NCI-H1105 treated with DMSO at 0.1 percent for 48 hours (cell line): ENCODE results near the gene TM9SF3.
A peak's percentile ranks its signal among the peaks of the same experiment; 100 is the strongest.
"Not testable (repeated sequence)": the region's sequence is repeated elsewhere in the genome, so short reads cannot be mapped to it uniquely, and the experiment has no call there.

Experiments
- DNase-seq: peaks from one replicate; lab custom pipeline; 2025; lab: John Stamatoyannopoulos, UW

Gene TM9SF3

DNA sequence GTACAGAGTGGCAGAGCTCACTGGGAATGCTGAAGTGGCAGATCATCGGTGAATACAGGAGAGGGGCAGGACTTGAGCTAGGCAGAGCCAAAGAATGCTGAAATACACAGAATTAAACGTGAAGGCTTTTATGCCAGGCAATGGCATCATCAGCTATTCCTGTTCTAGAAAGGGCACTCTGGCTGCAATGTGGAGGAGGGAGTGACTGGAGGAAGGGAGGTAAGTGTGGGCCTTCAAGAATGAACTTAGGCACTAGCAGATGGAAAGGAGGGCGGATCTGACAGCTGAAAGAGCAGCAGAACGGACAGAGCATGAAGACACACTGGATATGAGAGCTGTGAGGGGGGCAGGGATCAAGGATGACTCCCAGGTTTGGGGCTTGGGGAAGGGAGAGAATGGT is 12.0 kb upstream of the TM9SF3 start:
- DNase-seq = no peak

- no peak for DNase-seq
Measured at GRCh38 chr10:96596422-96597407, 9.9 kb upstream of the TM9SF3 start.

DNA sequence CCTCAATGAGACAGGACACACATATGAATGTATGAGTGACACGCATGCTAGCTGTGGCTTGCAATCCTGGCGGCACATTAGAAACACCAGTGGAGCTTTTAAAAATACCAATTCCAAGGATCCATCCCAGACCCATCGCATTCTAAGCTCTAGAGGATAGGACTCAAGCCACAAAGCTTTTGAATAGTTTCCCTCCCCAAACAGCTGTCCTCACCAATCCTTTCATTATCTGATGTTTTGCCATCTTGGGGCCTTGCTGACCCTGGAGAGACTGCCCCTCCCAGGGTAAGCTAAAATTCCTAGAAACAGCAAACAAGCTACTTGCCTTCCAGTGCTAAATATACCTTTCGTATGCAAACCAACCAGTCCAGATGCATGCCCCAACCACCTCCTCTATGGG is 8.9 kb upstream of the TM9SF3 start:
- no peak for DNase-seq

GRCh38 chr10:96591946-96592345 is 5.1 kb upstream of the TM9SF3 start:
- DNase-seq = no peak

DNA sequence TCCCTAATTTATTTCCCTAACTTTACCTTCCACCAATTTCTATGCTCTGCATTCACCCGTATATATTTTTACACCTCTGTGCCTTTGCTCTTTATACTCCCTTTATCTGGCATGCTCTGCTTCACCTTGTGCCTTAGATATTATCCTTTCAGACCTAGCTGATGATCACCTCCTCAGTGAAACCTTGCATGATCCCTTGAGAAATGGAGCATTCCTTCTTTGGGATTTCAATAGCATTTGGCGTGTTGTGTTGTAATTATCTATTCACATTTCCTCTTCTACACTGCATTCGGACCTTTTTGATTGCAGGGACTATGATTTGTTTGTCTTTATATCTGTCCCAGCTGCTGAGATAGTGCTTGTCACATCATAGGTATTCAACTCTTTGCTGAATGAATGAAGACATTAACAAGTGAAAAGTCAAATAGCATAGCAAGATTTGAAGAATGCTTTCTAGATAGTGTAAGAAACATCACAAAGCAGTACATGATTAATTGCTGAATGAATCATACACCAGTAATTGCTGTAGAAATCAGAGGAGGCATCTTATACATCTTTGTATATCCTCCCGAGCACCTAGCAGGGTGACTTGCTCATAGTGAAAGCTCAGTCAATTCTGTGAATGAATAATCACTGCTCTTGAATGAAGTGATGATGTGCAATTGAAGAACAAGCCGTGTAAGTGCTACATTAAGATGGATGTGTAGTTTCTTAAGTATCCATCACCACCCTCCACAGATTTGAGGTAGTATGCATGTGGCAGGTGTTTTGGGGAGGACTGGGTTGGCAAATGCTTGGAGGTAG is 2.0 kb upstream of the TM9SF3 start:
- no peak for DNase-seq

DNA sequence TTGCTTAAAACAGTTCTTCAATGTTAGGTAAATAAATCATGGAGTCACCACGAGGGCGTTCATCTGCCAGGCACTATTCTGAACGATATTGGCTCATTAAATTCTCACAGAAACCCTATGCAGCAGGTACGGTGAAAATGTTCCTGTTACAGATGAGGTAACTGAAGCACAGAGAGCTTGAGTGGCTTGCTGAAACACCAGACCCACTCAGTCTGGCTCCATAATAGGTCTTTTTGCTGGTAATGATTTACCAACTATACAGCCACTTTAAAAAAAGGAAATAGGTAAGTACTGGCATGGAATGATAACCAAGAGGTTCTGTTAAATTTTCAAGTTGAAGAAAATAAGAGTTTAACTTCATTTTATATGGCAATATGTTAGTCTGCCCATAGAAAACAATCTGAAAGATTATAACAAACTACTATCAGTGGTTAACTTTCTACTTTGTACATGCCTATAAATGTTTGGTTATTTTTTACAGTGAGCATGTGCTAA is 1.3 kb upstream of the TM9SF3 start:
- DNase-seq = peak; percentile 13

- peak; percentile 43 for DNase-seq
Measured at GRCh38 chr10:96587264-96588059, 650 bp upstream of the TM9SF3 start.

GRCh38 chr10:96585736-96586418 is 935 bp downstream of the TM9SF3 start:
- no peak for DNase-seq

DNA sequence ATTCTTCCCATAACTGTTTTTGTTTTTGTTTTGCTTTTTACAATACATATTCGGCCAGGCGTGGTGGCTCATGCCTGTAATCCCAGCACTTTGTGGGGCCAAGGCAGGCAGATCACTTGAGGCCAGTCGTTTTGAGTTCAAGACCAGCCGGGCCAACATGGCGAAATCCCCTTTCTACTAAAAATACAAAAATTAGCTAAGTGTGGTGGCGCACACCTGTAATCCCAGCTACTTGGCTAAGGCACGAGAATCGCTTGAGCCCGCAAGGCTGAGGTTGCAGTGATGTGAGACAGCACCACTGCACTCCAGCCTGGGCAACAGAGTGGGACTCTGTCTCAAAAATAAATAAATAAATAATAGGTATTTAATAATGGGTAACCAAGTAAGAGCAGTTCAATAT is 2.3 kb downstream of the TM9SF3 start:
- DNase-seq = no peak

GRCh38 chr10:96584035-96584434 is 2.8 kb downstream of the TM9SF3 start:
- DNase-seq = no peak

DNA sequence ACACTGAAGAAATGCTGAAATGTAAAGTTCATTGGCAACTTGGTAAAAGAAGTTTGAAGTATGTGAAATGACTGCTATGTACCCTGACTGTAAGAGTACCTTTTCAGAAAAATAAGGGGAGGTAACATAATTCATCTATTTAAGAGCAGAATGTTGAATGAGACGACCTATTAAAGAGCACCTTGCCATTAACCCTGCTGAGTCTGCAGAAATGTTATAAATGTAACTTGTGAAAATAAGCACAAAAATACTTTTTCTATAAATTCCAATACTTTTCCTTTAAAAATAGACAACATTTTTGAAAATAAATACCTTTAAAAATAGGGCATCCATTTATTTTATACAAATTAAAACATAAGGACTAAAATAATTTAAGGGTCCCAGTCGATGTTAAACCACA is 7.7 kb downstream of the TM9SF3 start:
- DNase-seq = no peak

- no peak for DNase-seq
Measured at GRCh38 chr10:96578633-96579032, 8.2 kb downstream of the TM9SF3 start.

DNA sequence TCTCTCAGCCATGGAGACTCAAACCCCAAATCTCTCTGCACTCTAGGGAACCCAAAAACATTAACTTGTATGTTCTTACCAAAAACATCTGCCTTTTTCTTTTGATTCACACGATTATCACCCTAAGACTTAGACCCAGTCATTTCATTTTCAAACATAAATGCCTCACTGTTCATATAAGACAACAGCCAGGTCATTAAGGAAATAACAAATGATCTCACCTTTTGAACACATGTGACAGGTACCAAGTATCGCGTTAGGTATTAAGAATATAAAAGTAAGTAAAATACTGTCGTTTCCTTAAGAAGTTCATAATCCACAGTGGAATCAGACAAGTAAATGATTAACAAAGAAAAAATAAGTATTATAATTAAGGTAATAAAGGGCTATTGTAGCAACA is 8.8 kb downstream of the TM9SF3 start:
- no peak for DNase-seq

- no peak for DNase-seq
Measured at GRCh38 chr10:96577069-96577468, 9.7 kb downstream of the TM9SF3 start.

- DNase-seq = no peak
Measured at GRCh38 chr10:96576277-96576980, 10.4 kb downstream of the TM9SF3 start.

DNA sequence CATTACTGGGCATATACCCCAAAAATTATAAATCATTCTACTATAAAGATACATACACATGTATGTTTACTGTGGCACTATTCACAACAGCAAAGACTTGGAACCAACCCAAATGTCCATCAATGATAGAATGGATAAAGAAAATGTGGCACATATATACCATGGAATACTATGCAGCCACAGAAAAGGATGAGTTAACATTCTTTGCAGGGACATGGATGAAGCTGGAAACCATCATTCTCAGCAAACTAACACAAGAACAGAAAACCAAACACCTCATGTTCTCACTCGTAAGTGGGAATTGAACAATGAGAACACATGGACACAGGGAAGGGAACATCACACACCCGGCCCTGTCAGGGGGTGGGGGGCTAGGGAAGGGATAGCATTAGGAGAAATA is 12.2 kb downstream of the TM9SF3 start:
- DNase-seq = not testable (repeated sequence)

DNA sequence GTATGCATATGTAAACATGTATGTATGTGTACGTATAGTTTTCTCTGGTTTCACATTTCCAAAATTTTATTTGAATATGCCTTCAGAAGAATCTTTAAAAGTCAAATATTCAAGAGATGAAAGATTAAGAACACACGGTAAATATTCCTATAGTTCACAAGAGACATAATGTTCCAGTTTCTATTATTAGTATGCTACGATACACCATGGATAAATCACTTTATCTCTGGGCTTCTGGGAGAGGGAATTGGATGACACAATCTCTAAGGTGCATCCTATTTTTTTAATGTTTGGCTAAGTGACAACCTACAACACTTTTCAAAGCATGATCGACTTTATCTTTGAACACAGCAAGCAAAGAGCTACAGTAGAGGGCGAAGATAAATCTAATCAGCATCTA is 13.8 kb downstream of the TM9SF3 start:
- DNase-seq = no peak

- no peak for DNase-seq
Measured at GRCh38 chr10:96570983-96571964, 15.5 kb downstream of the TM9SF3 start.

DNA sequence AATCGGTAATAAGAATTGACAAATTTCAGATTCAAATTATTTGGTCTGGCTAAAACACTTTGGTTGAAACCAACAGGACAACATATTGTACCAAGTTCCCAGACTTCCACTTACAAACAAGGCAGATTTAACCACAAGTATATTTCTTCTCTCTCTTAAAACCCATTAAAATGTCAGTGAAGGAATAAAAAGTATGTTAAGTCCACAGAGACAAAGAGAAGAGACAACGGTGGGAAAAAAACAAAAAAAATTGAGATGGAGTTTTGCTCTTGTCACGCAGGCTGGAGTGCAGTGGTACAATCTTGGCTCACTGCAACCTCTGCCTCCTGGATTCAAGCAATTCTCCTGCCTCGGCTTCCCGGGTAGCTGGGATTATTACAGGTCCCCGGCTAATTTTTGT is 16.3 kb downstream of the TM9SF3 start:
- no peak for DNase-seq

DNA sequence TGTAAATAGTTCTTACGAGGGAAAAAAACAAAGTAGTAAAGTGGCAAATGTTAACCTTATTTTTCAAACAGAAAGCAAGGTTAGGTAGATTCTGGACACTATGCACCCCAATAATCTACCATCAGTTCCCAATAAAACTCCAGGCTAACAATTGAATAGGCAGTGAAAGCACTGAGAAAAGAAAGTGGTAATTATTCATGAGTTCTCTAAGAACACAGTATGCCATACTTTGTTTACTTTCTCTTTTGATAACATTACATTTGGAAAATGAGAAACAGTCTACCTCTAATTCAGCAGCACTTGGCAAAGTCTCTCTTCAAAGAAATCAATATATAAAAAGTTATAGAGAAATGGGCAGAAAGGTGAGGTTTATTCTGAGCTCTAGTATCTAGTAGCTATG is 18.4 kb downstream of the TM9SF3 start:
- DNase-seq = no peak
